HG03135 (cell line): ENCODE measurements around the gene FSHR.

ENCODE experiments used
- ATAC-seq: cut with Tn5 transposase; IDR thresholded peaks from one replicate; pipeline ENCODE4 v1.9.1; 2021; ENCODE audit warnings: mild to moderate bottlenecking, moderate library complexity; ENCODE audit not compliant: unreplicated experiment

Gene FSHR

GRCh38 chr2:49033394-49034185 is 120.7 kb downstream of the FSHR start:
- no peak for ATAC-seq

GRCh38 chr2:49032936-49033335 is 121.4 kb downstream of the FSHR start:
- no peak for ATAC-seq

GRCh38 chr2:49032126-49032525 is 122.2 kb downstream of the FSHR start:
- ATAC-seq: no peak

GRCh38 chr2:49029406-49029805 is 124.9 kb downstream of the FSHR start:
- ATAC-seq: no peak

GRCh38 chr2:49028101-49028500 is 126.2 kb downstream of the FSHR start:
- peak; percentile 93 for ATAC-seq

GRCh38 chr2:49026706-49027105 is 127.6 kb downstream of the FSHR start:
- no peak for ATAC-seq

GRCh38 chr2:49021271-49021670 is 133.0 kb downstream of the FSHR start:
- ATAC-seq: no peak

- no peak for ATAC-seq
Measured at GRCh38 chr2:49005261-49005660, 149.1 kb downstream of the FSHR start.

GRCh38 chr2:49004036-49004626 is 150.2 kb downstream of the FSHR start:
- ATAC-seq: peak; percentile 65

GRCh38 chr2:49003201-49003600 is 151.1 kb downstream of the FSHR start:
- no peak for ATAC-seq

GRCh38 chr2:49002750-49003149 is 151.6 kb downstream of the FSHR start:
- ATAC-seq: no peak

GRCh38 chr2:49000695-49001094 is 153.6 kb downstream of the FSHR start:
- ATAC-seq: no peak

- no peak for ATAC-seq
Measured at GRCh38 chr2:48998449-48998848, 155.9 kb downstream of the FSHR start.

GRCh38 chr2:48993576-48993975 is 160.7 kb downstream of the FSHR start:
- ATAC-seq: peak; percentile 49

GRCh38 chr2:48991415-48992131 is 162.7 kb downstream of the FSHR start:
- peak; percentile 68 for ATAC-seq

GRCh38 chr2:48984922-48985321 is 169.4 kb downstream of the FSHR start:
- ATAC-seq: peak; percentile 26

GRCh38 chr2:48983551-48983950 is 170.8 kb downstream of the FSHR start:
- no peak for ATAC-seq

GRCh38 chr2:48982887-48983435 is 171.4 kb downstream of the FSHR start:
- ATAC-seq: no peak

- no peak for ATAC-seq
Measured at GRCh38 chr2:48980846-48981245, 173.5 kb downstream of the FSHR start.

- ATAC-seq: no peak
Measured at GRCh38 chr2:48979691-48980090, 174.6 kb downstream of the FSHR start.

GRCh38 chr2:48978131-48978530 is 176.2 kb downstream of the FSHR start:
- no peak for ATAC-seq

GRCh38 chr2:48971801-48972200 is 182.5 kb downstream of the FSHR start:
- no peak for ATAC-seq
